Measurements from ENCODE around the gene MYH7B. TPM values are rescaled to one million over a fixed set of nuclear protein-coding genes. Genes with fewer than 3 reads are reported as not detected.

The MYH7B gene
- total and polyA plus RNA-seq, 12 donors = 22.1 to 962 (median 182) TPM

- ATAC-seq = no peak
- H3K4me3 ChIP-seq = no peak overlapping the region
- intact Hi-C loops (cut with DNase I) = no loop called here
- H3K36me3 ChIP-seq = peaks cover 14 to 100% (median 96%) of the 10 kb centered on the region in 9 donors
- WGBS, 2 donors = 80 to 87% methylated on average over 2 of the region's 2 CpGs
- DNase-seq = no peak
- H3K27me3 ChIP-seq = no peaks in the 10 kb centered on the region
- H3K9me3 ChIP-seq = no peaks in the 10 kb centered on the region
- H3K27ac ChIP-seq = peak overlapping the region in 1 of 10 donors; percentile 7
- H3K4me1 ChIP-seq = peaks cover 0 to 35% (median 0%) of the 10 kb centered on the region in 9 donors
- TF ChIP-seq CTCF (IDR thresholded peaks at IDR 0.05) = no peak
Observed at GRCh38 chr20:34997774-34998173, 42.1 kb downstream of the MYH7B start.

GRCh38 chr20:34998331-34998950 is 42.8 kb downstream of the MYH7B start:
- no peak for DNase-seq
- H3K4me3 ChIP-seq = no peak overlapping the region
- WGBS, 2 donors = 80 to 86% methylated on average over 28 of the region's 28 CpGs

GRCh38 chr20:34999021-34999451 is 43.4 kb downstream of the MYH7B start:
- ATAC-seq = no peak

More at GRCh38 chr20:34998331-34998950, 42.8 kb downstream of the MYH7B start:
- Histone ChIP-seq H3K9me3 (no peaks in the 10 kb centered on the region), H3K27ac (peak overlapping the region in 2 of 10 donors; percentile 26 to 35), H3K36me3 (peaks cover 14 to 100% (median 97%) of the 10 kb centered on the region in 9 donors), H3K27me3 (no peaks in the 10 kb centered on the region), H3K4me1 (peaks cover 0 to 29% (median 0%) of the 10 kb centered on the region in 9 donors)
- TF ChIP-seq CTCF (IDR thresholded peaks at IDR 0.05) = no peak
- ATAC-seq = no peak
- intact Hi-C loops (cut with DNase I) = no loop called here

GRCh38 chr20:34999782-35000181 is 44.1 kb downstream of the MYH7B start:
- intact Hi-C loops (cut with DNase I) = no loop called here
- Histone ChIP-seq H3K27ac (no peak overlapping the region), H3K36me3 (peaks cover 14 to 100% (median 97%) of the 10 kb centered on the region in 9 donors), H3K4me1 (peaks cover 0 to 16% (median 0%) of the 10 kb centered on the region in 9 donors), H3K27me3 (no peaks in the 10 kb centered on the region), H3K4me3 (no peak overlapping the region), H3K9me3 (no peaks in the 10 kb centered on the region)
- ATAC-seq (no peak), DNase-seq (no peak)
- WGBS, 2 donors = 48 to 51% methylated on average over 10 of the region's 10 CpGs
- no peak for TF ChIP-seq CTCF (IDR thresholded peaks at IDR 0.05)

More at GRCh38 chr20:34999021-34999451, 43.4 kb downstream of the MYH7B start:
- no peak overlapping the region for H3K4me3 ChIP-seq
- WGBS, 2 donors = 73 to 84% methylated on average over 25 of the region's 25 CpGs
- peaks cover 0 to 23% (median 0%) of the 10 kb centered on the region in 9 donors for H3K4me1 ChIP-seq
- no peak for DNase-seq
- no peak for TF ChIP-seq CTCF (IDR thresholded peaks at IDR 0.05)
- H3K27ac ChIP-seq = peak overlapping the region in 3 of 10 donors; percentile 22 to 35 (median 26)
- H3K36me3 ChIP-seq = peaks cover 14 to 100% (median 97%) of the 10 kb centered on the region in 9 donors
- H3K27me3 ChIP-seq = no peaks in the 10 kb centered on the region
- no peaks in the 10 kb centered on the region for H3K9me3 ChIP-seq
- intact Hi-C loops (cut with DNase I) = no loop called here
